Stimulated activated CD8-positive, alpha-beta memory T cell treated with anti-CD3 and anti-CD28 coated beads, Interleukin-15, amount 100 ng/mL, for 4 hours (primary cell): Measurements from ENCODE around the gene UBE2E3.

Experiments used
- DNase-seq, 2 donors: peaks; one replicate each; pipeline ENCODE4 v3.0.0-alpha.2; 2020; ENCODE audit warnings: low read depth in 2 of 2

Gene UBE2E3

GRCh38 chr2:180978903-180979748 lies 1.3 kb upstream of the UBE2E3 start:
- DNase-seq = no peak

- DNase-seq = no peak
These were observed 678 bp upstream of the UBE2E3 start for GRCh38 chr2:180979749-180980105.

- no peak for DNase-seq
These were observed 822 bp downstream of the UBE2E3 start for GRCh38 chr2:180980943-180981911.

- DNase-seq = no peak
These were observed 3.2 kb downstream of the UBE2E3 start for GRCh38 chr2:180983468-180984242.

DNA sequence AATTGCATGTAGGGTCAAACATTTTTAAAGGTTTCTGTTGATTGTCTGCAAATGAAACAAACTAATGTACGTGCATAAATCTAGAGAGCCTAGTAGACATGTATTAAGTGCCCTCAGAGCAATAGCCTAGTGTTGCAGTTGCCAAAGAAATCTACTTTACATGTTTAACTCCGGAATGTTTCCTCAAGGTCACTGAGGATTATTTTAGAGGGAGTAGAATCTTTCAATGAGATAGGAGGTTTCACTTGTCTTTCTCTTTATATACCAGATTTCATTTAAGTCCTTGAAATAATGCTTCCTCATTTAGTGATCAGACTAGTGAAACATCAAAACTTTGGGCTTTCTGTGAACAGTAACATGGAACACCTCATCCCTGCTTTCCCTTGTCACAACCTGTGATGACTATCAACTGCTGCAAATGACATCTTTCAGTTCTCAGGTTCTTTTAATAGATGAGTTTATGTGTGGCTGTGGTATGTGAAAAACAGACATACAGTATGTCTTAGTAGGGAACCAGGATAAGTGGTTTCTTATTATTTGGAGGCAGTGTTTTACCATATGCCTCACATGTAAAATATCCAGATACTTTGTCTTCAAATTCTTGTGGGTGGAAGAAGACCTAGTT lies 5.5 kb downstream of the UBE2E3 start:
- no peak for DNase-seq

- DNase-seq = no peak
These were observed 6.7 kb downstream of the UBE2E3 start for GRCh38 chr2:180987146-180987545.

DNA sequence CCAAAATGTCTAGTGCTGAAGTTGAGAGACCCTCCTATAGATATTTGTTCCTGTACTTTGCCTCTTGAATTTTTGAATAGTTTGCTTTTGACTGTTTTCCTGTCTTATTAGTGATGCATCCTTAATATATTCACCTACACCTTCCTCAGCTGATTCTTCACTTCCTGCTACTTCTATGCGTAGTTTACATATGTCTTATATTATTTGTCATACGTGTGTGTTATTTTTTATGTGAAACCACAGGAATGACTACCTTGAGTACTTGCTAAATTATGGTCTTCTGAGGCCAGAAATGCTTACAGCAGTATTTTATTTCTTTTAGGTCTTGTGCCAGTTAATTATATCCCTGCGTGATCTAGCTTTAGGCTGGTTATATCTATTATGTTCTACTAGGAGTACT lies 9.9 kb downstream of the UBE2E3 start:
- DNase-seq = no peak

GRCh38 chr2:180990794-180991193 lies 10.4 kb downstream of the UBE2E3 start:
- DNase-seq = no peak

- DNase-seq = no peak
These were observed 11.0 kb downstream of the UBE2E3 start for GRCh38 chr2:180991361-180991760.

GRCh38 chr2:180991820-180992219 lies 11.4 kb downstream of the UBE2E3 start:
- no peak for DNase-seq

GRCh38 chr2:180992994-180993393 lies 12.6 kb downstream of the UBE2E3 start:
- no peak for DNase-seq

DNA sequence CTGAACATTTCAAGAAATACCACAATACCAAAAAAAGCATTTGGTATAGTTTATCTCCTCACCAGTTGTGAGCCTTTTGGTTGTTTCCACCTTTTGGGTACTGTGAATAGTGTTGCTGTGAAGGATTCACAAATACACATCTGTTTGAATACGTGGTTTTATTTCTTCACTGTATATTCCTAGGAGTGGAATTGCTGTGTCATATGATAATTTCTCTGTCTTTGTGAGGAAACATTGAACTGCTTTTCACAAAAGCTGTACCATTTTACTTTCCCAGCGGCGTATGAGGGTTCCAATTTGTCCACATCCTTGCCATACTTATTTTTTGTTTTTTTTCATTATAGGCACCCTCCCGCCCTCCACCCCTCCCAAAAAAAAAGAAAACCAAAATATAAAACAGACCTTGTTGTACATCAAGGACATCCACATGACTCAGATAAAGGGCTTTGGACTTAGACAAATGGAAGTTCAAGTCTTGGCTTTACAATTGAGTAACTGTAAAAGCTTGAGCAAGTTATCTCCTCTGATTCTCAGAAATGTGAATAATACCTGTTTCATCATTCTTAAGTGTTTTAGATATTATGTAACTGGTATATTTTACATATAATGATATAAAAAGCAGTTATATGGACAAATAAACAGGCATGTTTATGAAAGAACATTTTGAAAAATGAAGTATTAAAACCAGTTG lies 19.0 kb downstream of the UBE2E3 start:
- no peak for DNase-seq

DNA sequence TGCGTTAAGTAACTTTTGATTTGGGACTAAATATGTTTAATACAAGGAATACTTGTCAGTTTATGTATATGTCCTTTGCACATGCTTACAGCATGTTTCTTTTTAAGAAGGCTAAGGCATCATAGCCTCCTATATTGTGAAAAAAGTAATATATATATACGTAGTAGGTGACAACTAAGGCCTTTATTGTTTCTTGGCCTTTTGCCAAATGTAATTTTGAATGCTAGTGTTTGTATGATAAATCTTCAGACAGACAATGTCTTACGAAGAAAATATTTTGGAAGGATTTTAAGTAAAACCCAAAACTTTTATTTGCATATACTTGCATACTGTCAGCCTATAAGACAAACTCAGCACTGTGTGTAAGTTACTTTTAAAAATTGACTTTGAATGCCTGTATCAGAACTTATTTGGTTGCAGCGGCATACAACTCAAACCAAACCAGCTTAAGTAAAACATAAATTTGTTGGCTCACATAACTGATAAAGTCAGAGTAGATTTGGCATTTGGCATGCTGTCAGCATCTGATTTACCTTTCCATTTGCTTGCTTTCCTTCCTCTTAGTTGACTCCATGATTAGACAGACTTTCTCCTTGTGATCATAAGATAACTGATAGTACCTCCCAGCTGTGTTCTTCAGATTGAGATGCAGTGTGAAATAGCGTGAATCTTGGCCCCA lies 24.4 kb downstream of the UBE2E3 start:
- DNase-seq = no peak

DNA sequence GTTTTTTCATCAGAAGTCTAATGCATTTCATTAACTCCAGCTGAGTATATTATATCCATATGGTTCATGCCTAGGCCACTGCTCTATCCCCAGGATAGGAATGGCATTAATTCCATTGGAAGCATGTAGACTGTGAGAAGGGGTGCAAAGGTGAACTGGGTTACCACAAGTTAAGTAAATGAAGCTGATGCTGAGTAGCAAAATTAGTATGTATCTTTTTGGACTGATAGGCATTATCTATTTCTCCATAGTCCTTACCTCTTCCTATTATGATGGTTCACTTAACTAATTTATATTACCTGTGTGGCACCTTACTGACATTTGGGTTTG lies 24.9 kb downstream of the UBE2E3 start:
- no peak for DNase-seq

- no peak for DNase-seq
These were observed 25.4 kb downstream of the UBE2E3 start for GRCh38 chr2:181005809-181006208.

GRCh38 chr2:181007086-181007837 lies 26.9 kb downstream of the UBE2E3 start:
- no peak for DNase-seq

DNA sequence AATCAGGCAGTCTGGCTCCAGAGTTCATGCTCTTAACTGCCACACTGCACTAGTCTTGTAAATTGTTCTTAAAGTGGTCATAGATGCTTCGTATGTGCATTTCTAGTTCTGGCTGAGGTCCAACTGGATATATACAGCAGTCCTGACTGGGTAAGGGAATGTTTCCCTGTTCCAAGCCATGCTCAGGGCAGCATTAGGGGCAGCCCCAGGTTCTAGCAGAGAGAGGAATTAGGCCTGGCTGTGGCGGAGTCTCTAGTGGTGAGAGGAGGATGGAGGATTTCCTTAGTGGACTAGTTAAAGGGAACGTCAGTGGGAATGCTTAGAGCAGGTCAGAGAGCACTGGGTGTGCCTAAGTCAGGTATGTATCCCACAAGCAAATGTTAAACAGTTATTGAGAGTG lies 28.0 kb downstream of the UBE2E3 start:
- DNase-seq = no peak

GRCh38 chr2:181021199-181021789 lies 40.9 kb downstream of the UBE2E3 start:
- no peak for DNase-seq

DNA sequence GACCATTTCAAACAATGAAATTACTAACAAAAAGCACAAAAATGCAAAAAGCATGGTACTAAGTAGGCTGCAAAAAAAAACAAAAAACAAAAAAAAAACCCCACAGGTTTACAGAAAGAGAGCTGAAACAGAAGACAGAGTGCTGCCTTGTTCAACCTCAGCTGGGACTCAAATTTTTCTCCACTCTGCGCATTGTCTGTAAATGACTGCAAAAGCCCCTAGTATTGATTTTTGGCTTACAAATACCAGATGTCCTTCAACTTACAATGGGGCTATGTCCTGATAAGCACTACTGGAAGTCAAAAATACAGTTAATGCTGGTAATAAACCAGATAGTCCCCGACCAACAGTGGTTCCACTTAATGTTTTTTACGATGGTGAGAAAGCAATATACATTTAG lies 42.2 kb downstream of the UBE2E3 start:
- no peak for DNase-seq
